GM11168 (cell line): ENCODE data around the gene CPT1C.

Source experiments
- in situ Hi-C: fragments of 300-500 bp; cut with MboI; formaldehyde crosslinking; loops from one replicate; pipeline ENCODE4 v1.12.0; 2022; ENCODE audit warnings: low sequenced_read_pairs; ENCODE audit not compliant: unreplicated experiment

CPT1C gene

DNA sequence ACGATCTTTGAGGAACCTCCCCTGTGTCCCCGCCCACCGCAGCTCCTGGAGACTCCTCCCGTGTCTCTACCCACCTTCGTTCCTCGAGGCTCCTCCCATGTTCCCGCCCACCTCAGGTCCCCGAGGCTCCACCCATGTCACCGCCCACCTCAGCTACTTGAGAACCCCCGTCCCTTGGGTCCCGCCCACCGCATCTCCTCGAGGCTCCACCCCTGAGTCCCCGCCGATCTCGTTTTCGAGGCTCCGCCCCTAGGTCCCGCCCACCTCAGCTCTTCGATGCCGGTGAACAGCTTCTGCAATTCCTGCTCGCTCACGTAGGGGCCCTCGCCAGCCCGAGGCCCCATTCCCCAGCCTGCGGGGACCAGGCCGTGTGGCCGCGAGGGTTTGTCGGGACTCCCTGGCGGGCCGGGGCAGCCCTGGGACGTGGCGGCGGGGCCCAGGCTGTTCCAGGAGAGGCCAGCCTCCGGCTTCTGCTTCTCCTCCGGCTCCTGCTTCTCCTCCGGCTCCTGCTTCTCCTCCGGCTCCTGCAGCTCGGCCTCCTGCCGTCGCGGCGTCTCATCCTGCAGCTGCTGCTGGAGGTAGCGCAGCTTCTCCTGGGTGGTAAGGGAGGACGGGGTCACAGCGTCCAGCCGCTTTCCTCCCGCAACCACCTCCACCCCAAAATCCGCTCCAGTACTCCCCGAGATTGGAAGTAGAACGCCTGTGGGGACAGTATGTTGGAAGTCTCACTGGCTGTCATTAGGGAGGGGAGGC lies 55.5 kb downstream of the CPT1C start:
- in situ Hi-C loops: no loop called here

DNA sequence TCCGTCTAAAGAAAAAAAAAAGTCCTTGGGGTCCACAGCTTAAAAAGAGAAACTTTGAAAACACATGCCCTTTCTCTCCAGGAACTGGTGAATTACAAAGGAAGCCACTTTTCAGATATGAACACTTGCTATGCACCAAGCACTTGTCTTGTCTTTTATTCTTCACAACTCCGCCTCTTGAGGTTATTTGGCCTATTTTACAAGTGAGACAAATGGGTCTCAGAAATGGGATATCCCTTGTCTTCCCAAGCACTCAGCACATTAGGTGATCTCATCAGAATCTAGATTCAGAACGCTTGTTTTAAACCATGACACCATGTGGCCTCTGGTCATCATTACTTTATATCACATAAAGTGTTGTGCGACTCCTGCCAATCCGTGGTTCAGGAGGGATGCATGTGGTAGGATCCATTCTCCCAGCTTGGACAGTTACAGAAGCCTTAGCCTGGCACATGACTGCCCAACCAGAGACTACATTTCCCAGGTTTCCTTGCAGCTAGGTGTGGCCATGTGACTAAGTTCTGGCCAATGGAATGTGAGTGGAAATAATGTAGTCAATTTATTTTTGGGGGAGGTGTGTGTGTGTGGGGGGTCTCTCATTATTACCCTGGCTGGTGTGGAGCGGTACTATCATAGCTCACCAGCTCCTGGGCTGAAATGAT lies 58.3 kb downstream of the CPT1C start:
- in situ Hi-C loops: no loop called here

DNA sequence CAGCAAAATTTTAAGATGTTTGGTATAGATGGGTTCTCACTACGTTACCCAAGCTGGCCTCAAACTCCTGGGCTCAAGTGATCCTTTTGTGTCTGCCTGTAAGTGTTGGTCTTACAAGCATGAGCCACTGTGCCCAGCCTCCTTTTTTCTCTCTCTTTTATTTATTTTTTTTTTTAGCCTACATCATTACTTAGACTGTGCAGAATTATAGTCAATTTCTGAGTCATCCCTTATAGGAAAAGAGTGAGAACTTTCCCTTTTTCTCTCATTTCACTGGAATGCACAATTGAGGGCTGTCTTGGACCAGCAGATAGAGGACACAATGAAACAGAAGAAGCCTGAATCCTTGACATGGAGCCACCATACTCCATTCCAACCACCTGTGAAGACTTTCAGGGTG lies 58.9 kb downstream of the CPT1C start:
- in situ Hi-C loops: no loop called here

DNA sequence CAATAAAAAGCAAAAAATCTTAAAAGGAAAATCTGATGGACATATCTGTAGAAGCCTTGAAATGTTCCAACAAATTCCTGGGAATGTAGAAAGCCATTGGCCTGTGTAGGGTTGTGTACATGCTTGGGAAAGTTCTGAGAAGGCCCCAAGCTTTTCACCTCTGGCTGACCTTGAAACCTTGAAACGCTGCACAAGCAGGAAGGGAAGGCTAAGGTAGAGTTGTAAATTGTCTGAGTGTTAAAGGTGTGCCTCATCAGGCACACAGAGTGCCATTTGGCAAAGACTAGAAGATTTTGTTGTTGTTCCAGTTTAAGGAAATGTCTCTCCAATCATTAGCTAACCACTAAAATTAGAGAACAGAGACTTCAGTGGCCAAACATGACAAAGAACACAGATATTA lies 61.8 kb downstream of the CPT1C start:
- in situ Hi-C loops: no loop called here

DNA sequence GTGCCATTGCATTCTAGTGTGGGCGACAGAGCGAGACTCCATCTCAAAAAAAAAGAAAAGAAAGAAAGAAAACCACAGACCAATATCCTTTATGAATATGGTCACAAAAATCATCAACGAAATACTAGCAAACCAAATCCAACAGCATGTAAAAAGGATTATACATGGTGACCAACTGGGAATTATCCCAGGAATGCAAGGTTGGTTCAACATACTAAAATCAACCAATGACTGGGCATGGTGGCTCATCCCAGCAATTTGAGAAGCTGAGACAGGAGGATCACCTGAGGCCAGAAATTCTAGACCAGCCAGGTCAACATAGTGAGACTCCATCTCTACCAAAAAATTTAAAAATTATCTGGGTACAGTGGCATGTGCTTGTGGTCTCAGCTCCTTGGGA lies 65.0 kb downstream of the CPT1C start:
- in situ Hi-C loops: no loop called here

DNA sequence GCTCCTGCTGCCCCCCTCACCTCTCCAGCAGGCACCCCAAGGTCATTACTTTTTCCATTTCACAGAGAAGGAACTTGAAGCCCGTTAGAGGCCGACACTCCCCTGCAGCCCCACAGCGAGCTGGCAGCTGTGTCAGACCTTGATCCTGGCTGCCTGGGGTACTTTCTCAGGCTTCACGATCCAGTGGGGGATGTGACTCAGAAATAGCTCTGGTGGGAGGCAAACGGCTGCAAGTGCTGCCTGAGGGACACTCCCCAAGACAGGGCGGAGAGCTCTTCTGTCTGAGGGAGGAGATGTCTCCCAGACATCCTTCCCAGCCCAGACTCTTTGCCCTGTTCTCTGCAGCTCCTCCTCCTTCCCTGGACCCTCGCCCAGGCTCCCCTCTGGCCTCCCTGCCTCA lies 67.4 kb downstream of the CPT1C start:
- in situ Hi-C loops: no loop called here

DNA sequence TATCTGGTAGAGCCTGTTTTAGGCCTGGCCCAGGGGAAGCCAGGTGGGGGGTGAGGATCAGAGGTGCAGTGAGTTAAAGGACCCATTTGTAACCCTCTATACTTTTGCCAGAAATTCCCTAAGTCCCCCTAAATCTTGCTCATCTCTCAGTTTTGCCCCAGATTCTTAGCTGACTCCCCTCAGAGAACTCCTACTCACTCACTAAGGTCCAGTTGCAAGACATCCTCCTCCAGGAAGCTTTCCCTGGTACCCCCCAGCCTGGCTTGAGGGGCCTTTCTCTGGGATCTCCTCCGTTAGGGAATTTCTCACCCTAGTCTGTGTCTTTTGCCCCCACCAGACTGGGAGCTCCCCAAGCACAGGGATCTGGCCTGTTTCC lies 70.3 kb downstream of the CPT1C start:
- in situ Hi-C loops: no loop called here

DNA sequence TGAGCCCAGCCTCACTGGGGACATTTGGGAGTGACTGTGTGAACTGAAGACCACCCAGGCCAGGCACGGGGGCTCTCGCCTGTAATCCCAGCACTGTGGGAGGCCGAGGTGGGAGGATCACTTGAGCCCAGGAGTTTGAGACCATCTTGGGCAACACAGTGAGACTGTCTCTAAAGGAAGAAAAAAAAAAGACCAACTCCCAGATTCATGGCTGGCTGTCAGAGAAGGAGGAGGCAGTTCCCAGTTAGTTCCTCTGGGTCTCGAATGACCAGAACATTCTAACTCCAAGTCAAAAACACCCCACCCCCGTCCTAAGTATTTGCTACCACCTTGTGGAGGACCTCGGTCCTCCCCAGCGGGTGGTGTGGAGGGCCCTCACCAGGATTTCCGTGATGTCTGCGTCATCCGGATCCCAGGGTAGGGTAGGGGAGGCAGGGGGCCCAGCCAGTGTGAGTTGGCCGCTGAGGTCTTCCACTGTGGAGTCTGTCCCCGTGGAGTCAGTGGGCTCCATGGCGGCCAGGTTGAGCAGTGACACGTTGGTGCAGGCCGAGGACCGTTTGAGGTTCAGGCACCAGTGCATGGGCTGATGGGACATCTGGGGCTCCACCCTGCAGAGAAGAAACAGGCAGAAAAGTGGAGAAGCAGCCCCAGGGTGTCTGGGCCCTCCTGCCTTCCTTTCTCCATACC lies 70.9 kb downstream of the CPT1C start:
- in situ Hi-C loops: no loop called here

DNA sequence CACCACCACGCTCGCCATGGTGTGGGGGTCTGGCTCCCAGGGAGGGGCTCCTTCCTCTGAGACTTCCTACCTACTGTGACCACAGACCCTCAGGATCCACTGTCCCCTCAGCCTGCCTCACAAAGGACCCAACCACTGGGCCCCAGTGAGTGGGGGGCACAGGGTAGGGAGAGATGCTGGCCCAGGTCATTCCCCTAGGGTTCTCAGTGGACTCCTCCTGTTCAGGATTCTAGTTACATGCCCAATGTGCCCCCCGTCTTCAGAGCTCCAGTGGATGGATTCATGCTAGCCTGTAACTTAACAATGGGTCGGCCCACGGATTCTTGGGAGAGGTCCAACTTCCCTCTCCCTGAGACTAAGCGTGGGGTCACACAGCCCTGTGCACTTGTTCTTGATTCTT lies 72.3 kb downstream of the CPT1C start, which contains the start of gene TSKS:
Gene TSKS, minus strand, starts transcription at position 77 of the 400 bp plus-strand sequence. Its CDS starts 59 bp downstream, at position 18.
- in situ Hi-C loops: no loop called here
